SK-N-MC (cell line): ENCODE measurements around the gene LEFTY2.

ENCODE experiments used
- EZH2 ChIP-seq: fragments of 200-600 bp; sonication (generic); IDR thresholded peaks from one replicate; pipeline ENCODE4 v1.6.1; 2017; ENCODE audit warnings: antibody characterized with exemption
- POLR2AphosphoS5 ChIP-seq: IDR thresholded peaks from 2 replicates; pipeline ENCODE4 v1.6.1; 2012; ENCODE audit warnings: mild to moderate bottlenecking, low read depth, low read length, borderline replicate concordance

DNA sequence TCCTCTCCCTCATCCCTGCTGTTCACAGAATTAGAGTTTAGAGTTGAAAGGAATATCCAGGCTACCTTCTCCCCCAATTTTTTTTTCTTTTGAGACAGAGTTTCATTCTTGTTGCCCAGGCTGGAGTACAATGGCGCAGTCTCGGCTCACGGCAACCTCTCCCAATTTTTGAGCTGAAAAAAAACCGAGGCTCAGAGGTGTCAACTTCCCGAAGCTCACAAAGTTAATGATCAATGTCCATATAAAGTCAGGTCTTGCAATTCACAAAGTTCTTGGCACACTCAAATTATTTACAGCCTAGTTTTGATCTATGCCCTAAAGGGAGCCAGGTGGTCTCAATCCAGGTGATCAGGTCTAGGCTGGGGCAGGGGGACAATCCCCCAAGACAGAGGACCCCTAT is 51.3 kb downstream of the LEFTY2 start:
- TF ChIP-seq POLR2AphosphoS5 (no peak), EZH2 (no peak)
